Amygdala (tissue), 56 donors: ENCODE data around the gene SETX.
"Not testable (repeated sequence)": the region's sequence is repeated elsewhere in the genome, so short reads cannot be mapped to it uniquely, and the experiment has no call there.

Source experiments
- DNase-seq, 56 donors: peaks; one replicate each; lab custom pipeline; 2025; lab: John Stamatoyannopoulos, UW

SETX gene, protein sequence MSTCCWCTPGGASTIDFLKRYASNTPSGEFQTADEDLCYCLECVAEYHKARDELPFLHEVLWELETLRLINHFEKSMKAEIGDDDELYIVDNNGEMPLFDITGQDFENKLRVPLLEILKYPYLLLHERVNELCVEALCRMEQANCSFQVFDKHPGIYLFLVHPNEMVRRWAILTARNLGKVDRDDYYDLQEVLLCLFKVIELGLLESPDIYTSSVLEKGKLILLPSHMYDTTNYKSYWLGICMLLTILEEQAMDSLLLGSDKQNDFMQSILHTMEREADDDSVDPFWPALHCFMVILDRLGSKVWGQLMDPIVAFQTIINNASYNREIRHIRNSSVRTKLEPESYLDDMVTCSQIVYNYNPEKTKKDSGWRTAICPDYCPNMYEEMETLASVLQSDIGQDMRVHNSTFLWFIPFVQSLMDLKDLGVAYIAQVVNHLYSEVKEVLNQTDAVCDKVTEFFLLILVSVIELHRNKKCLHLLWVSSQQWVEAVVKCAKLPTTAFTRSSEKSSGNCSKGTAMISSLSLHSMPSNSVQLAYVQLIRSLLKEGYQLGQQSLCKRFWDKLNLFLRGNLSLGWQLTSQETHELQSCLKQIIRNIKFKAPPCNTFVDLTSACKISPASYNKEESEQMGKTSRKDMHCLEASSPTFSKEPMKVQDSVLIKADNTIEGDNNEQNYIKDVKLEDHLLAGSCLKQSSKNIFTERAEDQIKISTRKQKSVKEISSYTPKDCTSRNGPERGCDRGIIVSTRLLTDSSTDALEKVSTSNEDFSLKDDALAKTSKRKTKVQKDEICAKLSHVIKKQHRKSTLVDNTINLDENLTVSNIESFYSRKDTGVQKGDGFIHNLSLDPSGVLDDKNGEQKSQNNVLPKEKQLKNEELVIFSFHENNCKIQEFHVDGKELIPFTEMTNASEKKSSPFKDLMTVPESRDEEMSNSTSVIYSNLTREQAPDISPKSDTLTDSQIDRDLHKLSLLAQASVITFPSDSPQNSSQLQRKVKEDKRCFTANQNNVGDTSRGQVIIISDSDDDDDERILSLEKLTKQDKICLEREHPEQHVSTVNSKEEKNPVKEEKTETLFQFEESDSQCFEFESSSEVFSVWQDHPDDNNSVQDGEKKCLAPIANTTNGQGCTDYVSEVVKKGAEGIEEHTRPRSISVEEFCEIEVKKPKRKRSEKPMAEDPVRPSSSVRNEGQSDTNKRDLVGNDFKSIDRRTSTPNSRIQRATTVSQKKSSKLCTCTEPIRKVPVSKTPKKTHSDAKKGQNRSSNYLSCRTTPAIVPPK (N-terminal part only)

DNA sequence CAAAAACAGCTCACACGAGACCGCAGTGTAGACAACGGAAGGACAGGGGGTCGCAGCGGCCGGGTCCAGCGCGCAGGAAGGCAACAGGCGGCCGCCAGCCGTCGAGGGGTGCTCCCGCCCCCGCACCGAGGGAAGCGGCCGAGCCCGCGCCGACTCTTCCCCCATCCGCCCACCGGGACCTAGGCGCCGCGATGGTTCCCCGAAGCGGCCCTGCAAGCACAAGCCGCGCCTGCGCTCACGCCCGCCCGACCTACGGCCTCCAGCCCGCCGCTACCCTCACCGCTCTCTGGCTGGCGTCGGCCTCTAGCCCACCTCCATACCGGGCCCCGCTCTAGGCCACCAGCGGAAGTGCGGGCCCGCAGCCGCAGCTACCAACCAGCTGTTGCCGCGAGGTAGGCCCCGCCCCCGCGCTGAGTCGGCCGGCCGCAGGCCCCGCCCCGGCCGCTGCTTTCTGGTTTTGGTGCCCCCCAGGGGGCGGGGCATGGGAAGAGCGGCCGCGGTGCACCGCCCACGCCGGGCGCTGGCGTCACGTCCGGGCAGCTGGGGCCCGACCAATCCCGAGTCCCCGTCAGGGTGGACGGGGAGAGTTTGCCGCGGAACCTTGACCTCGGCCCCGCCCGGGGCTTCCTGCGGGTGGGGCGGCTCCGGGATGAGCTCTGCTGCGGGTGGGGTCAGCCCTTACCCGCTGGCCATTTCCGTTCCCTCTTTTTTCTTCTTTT is at the start of gene SETX:
SETX (minus strand) TSS at position 350 of the 719 bp plus-strand sequence. CDS start 5,558 bp downstream, outside the sequence.
- peak; percentile 68 to 98 (median 94) for DNase-seq

DNA sequence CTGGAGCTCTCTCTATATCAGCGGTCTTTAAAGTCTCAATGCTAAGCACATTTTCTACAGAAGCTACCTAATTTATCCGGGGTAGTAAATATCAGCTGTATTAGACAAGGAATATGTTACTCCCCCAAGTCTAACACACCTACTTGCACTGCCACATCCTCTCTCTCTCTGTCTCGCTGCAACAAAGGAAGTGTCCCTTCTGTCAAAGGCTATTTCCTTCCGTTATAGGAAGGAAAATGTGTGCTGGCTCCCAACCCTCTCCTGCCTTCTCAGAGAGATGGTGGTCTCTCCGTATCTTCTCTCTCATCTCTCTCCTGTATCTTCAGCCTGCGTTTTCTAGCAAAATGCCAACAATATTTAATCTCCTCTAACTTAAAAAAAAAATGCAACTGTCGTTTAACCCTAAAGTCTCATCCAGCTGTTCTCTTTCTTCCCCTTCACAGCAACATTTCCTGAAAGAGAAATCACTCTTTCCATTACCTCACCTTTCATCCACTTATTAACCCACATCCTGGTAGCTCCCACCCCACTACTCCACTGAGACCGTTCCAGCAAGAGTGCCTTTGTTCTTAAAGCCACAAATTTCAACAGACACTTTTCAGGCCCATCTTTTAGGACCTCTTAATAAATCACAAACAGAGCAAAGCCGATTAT is 49.6 kb upstream of the SETX start:
- DNase-seq: no peak

DNA sequence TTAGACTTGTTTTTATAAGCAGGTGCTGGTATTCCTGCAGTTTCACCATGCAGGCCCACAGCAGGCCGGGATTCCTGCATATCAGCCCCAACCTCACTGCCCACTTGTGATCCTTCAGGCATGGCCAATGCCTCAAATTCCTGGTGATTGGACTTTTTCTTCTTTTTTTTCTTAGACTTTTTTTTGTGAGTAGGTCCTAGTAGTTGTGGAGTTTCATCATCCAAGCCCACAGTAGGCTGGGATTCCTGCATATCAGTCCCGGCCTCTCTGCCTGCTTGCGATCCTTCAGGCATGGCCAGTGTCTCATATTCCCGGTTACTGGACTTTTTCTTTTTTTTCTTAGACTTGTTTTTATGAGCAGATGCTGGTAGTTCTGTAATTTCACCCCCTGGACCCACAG is 47.0 kb upstream of the SETX start:
- DNase-seq: no peak

DNA sequence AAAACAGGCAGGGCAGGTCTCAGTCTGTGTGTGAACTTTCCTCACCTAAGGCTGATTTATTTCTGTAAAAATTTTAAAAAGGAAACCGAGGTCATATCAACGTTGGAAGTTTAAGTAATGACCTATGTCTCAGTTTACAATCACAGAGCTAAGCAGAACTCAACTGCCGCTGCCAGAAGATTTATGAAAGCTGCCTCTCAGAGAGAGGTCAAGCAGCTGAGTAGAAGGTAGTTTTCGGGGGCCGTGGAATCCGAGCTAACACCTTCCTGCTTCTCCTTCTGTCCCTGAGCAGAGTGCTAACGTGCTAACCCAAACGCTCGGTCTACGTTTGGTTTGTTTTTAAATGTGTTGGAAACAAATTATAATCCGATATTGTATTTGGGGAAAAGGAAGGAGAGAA is 40.8 kb upstream of the SETX start:
- no peak for DNase-seq

DNA sequence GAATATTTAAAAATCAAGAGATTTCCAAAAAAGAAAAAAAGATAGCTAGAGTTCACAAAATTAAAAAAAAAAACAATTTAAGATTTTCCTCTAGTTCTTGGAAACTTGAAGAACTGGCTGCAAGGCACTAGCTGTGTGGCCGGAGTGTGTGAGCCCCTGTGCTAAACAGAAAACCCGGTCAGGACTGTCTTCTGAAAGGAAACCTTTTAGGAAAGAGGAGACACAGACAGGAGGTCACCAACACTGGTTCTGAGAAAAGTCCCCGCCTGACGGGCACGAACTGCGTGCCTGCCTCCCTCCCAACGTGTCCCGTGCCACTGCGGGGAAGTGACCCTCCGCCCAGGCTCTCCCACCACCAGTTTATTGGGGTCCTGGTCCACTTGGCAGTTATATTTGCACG is 36.7 kb upstream of the SETX start:
- DNase-seq: no peak

DNA sequence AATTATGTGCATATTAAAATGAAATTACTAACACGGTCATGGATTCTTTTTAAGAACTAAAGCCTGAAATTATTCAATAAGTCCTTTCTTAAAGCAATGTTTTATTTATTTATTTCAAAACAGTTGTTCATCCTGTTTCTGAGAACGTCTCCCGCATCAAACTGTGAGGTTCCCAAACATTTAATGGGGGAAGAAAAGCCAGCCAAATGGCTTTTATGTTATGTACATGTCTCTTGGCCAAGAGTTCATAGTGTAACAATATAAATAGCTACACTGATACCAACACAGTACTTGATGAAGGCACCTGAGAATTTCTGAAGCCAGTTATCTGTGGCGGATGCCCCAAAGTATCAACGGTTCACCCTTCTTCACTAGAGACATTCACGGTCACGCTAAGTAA is 36.2 kb upstream of the SETX start:
- DNase-seq: no peak

DNA sequence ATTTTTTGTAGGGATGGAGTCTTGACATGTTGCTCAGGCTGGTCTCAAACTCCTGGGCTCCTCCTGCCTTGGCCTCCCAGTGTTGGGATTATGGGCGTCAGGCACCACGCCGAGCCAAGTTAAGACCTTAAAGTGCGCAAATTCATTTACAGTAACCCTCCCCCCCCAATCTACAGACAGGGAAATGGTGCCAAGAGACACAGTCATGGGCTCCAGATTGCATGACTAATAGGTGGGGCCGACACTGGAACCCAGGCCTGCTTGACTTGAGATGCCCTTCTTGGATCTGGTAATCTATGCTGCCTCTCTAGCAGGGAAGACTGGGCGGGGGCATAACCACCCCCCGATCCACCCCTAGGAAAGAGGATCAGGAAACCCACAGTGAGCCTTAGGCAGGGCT is 32.3 kb upstream of the SETX start:
- DNase-seq: no peak

DNA sequence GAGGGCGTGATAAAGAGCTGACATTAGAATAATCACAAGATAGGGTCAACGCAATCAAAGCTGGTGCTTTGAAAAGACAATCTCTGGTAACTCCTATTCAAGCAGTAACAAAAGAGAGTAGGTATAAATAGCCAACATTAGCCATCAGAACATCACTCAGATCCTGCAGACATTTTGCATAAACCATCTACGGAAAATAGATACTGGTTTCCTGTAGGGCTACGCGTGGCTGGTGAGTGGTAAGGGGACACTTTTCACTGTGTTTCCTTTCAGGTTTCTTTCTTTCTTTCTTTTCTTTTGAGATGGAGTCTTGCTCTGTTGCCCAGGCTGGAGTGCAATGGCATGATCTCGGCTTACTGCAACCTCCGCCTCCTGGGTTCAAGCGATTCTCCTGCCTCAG is 29.6 kb upstream of the SETX start:
- no peak for DNase-seq

DNA sequence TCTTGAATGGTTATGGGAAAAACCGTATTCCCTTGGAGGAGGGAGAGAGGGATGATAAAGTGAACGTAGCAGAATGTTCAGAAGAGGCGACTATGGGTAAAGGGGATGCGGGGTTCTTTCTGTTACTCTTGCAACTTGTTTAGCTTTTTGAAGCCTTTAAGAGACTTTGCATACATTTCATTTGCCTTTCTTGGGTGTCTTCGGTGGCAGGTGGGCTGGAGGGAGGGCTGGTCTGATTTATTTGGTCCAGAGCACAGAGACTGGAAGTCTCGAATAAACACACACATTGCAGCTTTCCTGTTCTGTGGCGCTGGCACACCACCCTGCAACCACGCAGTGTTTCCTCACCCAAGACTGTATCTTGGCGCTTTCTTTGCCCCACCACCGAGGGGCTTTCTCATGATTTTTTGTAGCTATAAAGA is 28.7 kb upstream of the SETX start:
- DNase-seq: no peak

DNA sequence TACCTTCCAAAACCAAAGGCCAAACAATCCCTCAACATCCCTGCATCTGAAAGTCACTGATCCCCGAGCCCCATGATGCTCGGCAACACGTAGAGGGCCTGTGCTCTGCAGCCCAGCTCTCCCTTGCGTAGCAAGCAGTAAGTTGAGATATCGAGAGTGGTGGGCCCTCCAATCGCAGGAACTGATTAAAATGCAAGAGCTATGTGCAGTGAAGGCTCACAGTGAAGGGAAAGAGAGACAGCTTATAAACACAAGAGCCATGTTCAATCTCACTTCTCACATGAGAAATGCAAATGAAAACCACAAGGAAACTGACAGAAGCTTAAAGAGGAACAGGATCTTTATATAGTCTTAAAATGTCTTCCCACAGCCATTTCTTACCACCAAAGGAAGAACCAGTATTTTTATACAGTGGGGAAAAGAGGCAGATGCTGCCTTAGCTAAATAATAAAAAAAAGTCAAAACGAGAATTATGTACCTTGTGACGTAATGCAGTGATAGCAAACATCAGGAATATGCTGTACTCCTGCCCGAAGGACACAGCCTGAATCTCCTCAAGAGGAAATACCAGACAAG is 27.3 kb upstream of the SETX start:
- no peak for DNase-seq

DNA sequence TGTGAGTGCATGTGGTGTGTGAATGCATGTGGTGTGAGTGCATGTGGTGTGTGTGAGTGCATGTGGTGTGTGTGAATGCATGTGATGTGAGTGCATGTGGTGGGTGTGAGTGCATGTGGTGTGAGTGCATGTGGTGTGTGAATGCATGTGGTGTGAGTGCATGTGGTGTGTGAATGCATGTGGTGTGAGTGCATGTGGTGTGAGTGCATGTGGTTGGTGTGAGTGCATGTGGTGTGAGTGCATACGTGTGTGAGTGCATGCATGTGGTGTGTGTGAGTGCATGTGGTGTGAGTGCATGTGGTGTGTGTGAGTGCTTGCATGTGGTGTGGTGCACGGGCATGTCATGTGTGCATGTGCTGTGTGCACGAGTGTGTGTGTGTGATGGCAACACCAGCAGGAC is 23.6 kb upstream of the SETX start:
- not testable (repeated sequence) for DNase-seq

DNA sequence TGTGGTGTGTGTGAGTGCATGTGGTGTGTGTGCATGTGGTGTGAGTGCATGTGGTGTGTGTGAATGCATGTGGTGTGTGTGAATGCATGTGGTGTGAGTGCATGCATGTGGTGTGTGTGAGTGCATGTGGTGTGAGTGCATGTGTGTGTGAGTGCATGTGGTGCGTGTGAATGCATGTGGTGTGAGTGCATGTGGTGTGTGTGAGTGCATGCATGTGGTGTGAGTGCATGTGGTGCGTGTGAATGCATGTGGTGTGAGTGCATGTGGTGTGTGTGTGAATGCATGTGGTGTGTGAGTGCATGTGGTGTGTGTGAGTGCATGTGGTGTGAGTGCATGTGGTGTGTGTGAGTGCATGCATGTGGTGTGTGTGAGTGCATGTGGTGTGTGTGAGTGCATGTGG is 23.0 kb upstream of the SETX start:
- DNase-seq: not testable (repeated sequence)

DNA sequence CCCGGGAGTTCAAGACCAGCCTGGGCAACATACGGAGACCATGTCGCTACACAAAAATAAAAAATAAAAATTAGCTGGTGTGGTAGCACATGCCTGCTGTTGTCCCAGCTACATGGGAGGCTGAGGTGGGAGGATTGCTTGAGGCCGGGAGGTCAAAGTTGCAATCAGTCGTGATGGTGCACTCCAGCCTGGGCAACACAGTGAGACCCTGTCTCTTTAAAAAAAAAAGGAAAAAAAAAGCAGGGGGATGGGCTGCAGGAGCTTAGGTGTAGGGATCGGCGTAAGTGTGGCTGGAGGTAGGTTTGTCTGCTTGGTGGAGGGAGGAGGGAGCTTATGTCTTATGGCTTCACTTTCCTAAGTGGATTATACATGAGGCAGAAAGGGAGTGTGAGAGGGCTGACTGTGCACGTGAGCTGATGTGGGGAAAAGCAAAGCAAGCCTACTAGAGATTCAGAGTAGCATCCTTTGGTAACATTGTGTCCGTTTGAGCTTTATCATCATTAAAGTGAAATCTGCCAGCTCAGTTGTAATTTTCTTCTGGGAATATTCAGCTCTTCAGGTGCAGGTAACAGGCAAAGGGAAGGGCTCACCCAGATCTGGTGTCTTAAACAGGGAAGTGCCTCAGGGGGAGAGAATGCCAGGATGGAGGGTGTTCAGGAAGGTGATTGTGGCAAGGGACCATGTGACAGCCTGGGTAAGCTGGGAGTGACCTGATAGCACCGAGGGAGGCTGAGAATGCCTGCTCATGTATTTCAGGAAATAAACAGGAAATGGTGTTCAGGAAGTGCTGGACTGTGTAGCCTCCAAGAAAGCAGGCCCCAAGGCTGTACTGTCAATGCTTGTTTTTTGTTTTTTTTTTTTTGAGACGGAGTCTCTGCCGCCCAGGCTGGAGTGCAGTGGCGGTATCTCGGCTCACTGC is 17.6 kb upstream of the SETX start:
- DNase-seq: peak in 33 of 56 donors; percentile 2 to 69 (median 21)

DNA sequence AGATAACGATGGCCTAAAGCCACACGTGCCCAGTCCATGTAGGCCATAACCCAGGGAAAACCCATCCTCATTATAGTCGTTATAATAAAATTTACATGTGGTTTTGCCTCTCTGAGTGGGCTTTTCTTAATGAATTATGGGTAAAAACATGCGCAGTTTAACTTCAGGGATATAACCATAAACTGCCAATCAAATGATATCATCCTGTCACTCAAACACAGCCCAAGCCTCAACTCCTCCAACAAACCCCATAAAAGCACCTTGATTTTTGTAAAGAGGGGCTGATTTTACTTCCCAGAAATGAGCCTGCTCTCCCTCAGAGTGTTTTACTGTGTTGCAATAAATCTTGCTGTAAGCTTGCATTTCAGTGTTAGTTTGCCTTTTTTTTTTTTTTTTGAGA is 15.8 kb upstream of the SETX start:
- no peak for DNase-seq

DNA sequence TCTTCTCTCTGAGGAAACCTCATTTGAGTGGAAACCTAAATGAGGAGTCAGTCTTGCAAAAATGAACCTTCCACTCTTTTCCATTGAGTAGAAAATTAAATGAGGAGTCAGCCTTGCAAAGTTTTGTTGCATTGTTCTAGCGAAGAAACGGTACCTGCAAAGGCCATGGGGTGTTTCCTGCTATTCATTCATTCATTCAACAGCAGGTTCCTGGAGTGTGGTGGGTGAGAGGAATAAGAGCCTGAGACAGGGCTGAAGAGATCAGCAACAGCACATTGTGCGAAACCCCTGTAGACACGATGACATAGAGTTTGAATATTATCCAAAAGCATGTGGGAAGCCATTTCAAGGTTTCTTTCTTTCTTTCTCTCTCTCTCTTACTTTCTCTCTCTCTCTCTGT is 14.6 kb upstream of the SETX start:
- no peak for DNase-seq

DNA sequence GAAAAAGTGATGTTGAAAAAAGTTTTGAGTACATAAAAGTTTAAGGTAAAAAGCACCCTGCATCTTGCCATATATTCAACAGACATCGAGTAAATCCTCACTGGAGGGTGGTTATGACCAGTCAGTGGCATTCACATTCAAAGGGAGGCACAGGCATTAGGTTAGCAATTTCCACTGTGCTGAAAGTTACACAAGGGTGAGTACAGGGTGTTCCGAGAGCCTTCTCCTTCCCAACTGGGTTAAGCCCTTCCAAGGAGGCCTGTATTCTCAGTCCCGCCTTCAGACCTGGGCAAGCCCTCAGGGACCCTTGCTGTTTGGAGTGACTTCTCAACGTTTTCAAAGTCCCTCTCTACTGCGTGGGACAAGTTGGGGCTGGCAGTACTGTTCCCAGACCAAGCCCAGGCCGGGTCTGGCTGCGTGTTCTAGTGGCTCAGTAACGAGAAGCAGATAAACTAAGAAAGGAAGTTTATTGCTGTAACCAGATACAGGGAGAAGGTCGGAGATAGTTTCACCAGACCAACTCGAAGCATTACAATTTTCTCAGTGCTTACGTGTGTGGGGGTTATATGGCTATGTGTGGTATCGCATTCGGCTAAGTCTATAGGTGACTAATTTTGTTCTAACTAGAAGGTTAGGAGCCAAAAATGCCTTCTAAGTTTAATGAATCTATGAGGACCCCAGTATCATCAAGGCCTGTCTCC is 13.0 kb upstream of the SETX start:
- peak in 1 of 56 donors; percentile 4 for DNase-seq

DNA sequence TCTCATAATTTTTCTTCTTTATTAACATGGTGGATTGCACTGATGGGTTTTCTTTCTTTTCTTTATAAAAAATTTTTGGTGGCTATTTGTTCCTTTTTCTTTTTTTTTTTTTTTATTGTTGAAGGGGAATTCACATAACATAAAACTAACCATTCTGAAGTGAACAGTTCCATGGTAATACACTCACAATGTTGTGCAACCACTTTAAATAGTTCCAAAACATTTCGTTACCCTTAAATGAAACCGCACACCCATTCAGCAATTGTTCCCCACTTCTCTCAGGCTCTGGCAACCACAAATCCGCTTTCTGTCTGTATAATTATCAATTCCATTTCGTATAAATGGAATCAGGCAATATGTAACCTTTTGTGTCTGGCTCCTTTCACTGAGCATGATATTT is 11.7 kb upstream of the SETX start:
- DNase-seq: no peak

DNA sequence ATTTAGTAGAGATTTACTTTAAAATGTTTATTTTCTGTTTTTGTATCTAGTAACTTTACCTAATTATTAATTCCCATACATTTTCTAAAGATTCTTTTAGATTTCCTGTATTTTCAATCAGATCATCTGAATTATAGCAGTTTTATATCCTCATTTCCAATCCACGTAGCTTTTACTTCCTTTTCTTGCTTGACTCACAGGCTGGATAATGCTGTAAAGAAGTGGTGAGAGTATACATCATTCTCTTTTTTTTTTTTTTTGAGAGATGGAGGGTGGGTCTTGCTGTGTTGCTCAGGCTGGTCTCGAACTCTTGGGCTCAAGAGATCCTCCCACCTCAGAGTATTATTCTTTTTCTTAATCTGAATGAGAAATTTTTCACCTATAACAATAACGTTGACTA is 11.2 kb upstream of the SETX start:
- DNase-seq: no peak
